Neutrophil (primary cell): Measurements from ENCODE around the gene PLBD2.

Source experiments
- H3K27ac ChIP-seq: fragments of 200-600 bp; sonication (generic); 2 replicates; pipeline ENCODE4 v1.5.1; 2016; ENCODE audit warnings: mild to moderate bottlenecking, moderate library complexity
- H3K27me3 ChIP-seq: fragments of 200-600 bp; sonication (generic); 2 replicates; pipeline ENCODE4 v1.6.0; 2016; ENCODE audit warnings: mild to moderate bottlenecking
- H3K36me3 ChIP-seq: fragments of 200-600 bp; sonication (generic); 2 replicates; pipeline ENCODE4 v1.5.1; 2017
- H3K4me1 ChIP-seq, 2 experiments: fragments of 200-600 bp in 1 of 2; sonication (generic) in 1 of 2; 1 replicate in 1 of 2; 2 replicates in 1 of 2; pipeline versions ENCODE4 v1.5.1 to v1.6.1; 2013 to 2016; ENCODE audit warnings: low read depth in 1 of 2, low read length in 1 of 2, mild to moderate bottlenecking in 1 of 2, moderate library complexity in 1 of 2; ENCODE audit not compliant: control insufficient read depth in 1 of 2, insufficient read depth in 1 of 2
- H3K4me3 ChIP-seq, 2 experiments: fragments of 200-600 bp in 1 of 2; sonication (generic) in 1 of 2; 1 replicate in 1 of 2; 2 replicates in 1 of 2; pipeline ENCODE4 v1.5.1; 2013 to 2016; ENCODE audit warnings: low read depth in 1 of 2, low read length in 1 of 2, mild to moderate bottlenecking in 1 of 2, moderate library complexity in 1 of 2
- H3K9me3 ChIP-seq: fragments of 200-600 bp; sonication (generic); 2 replicates; pipeline ENCODE4 v1.5.1; 2016
- TF ChIP-seq, protein P1 (sequence below): fragments of 200-600 bp; sonication (generic); IDR thresholded peaks from 2 replicates; pipeline ENCODE4 v1.5.1; 2016; ENCODE audit warnings: antibody characterized with exemption

PLBD2 gene

DNA sequence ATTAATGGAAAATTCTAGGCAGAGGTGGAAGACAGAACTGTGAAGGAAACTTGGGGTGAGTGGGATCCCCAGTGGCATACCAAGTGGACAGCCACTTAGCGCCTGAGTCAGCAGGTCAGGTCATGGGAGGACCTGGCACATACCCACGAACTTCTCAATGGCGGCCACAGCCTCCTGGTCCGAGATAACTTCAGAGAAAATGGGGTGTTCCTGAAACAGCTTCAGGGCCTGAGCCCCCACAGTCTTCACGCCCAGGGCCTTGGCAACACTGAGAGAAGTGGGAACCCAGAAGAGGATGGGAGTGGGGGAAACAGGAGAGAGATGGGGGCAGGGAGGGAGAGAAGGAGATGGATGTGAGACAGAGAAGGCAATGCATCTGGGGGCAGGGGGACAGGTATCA, 35.4 kb downstream of the PLBD2 start:
- Histone ChIP-seq H3K4me1 (no peaks in the 10 kb centered on the region), H3K4me3 (no peak overlapping the region), H3K9me3 (no peaks in the 10 kb centered on the region), H3K36me3 (no peaks in the 10 kb centered on the region), H3K27ac (no peak overlapping the region), H3K27me3 (no peaks in the 10 kb centered on the region)
- TF ChIP-seq, protein P1, sequence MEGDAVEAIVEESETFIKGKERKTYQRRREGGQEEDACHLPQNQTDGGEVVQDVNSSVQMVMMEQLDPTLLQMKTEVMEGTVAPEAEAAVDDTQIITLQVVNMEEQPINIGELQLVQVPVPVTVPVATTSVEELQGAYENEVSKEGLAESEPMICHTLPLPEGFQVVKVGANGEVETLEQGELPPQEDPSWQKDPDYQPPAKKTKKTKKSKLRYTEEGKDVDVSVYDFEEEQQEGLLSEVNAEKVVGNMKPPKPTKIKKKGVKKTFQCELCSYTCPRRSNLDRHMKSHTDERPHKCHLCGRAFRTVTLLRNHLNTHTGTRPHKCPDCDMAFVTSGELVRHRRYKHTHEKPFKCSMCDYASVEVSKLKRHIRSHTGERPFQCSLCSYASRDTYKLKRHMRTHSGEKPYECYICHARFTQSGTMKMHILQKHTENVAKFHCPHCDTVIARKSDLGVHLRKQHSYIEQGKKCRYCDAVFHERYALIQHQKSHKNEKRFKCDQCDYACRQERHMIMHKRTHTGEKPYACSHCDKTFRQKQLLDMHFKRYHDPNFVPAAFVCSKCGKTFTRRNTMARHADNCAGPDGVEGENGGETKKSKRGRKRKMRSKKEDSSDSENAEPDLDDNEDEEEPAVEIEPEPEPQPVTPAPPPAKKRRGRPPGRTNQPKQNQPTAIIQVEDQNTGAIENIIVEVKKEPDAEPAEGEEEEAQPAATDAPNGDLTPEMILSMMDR: no peak

DNA sequence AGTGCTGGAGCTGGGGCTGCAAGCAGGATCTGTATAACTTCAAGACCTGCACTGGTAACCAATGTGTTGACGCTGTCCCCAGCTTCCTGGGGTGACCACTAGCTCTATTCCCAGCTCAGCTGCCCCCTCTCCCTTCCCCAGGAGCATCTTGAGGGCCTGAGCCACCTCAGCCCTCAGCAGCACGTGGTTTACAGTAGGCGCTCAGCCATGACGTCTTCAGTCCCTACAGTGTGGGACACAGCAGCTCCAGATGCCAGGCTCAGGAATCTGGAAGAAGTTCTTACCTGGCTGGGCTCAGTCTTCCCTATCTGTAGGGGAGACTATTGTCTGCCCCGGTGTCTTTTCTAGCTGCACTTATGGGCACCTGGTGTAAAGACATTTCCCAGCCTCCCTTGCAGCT, 36.7 kb downstream of the PLBD2 start:
- Histone ChIP-seq H3K4me1 (no peaks in the 10 kb centered on the region), H3K4me3 (no peak overlapping the region), H3K27ac (no peak overlapping the region), H3K36me3 (no peaks in the 10 kb centered on the region), H3K27me3 (no peaks in the 10 kb centered on the region), H3K9me3 (no peaks in the 10 kb centered on the region)
- TF ChIP-seq, protein P1: no peak

DNA sequence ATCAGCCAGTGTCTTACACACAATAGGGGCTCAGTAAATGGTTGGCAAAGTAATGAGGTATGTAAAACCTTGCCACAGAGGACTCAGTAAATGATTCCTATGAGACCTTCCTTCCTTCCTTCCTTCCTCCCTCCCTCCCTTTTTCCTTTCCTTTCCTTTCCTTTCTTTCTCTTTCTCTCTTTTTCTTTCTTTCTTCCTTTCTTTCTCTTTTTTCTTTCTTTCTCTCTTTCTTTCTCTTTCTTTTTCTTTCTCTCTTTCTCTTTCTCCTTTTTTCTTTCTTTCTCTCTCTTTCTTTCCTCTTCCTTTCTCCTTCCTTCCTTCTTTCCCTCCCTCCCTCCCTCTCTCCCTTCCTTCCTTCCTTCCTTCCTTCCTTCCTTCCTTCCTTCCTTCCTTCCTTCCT, 37.8 kb downstream of the PLBD2 start:
- Histone ChIP-seq H3K36me3 (no peaks in the 10 kb centered on the region), H3K4me1 (no peaks in the 10 kb centered on the region), H3K27ac (no peak overlapping the region), H3K27me3 (no peaks in the 10 kb centered on the region), H3K4me3 (no peak overlapping the region), H3K9me3 (no peaks in the 10 kb centered on the region)
- TF ChIP-seq, protein P1: no peak

DNA sequence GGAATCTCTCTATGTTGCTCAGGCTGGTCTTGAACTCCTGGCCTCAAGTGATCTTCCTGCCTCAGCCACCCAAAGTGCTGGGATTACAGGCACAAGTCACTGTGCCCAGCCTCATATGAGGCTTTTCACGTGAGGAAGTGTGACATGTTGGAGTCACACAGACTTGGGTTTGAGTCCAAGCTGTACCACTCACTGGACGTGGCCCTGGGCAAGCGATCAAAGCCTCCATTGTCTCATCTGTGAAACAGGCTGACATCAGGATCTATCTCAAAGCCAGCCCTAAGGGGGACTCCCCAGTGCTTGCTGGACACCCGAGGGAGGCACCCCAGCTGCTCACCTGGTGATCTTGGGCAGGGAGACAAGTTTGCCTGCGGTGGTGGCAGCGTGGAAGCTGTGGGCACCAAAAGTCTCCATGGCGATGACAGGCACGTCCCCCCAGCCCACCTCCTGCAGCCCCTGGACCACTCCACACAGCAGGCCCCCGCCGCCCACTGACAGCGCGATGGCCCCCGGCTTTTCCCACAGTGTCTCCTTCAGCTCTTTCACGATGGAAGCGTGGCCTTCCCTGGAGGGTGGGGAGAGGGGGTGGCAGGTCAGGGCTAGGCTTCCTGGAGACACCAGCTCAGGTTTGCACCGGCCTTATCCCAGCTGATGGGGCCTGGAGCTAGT, 38.6 kb downstream of the PLBD2 start:
- H3K36me3 ChIP-seq: no peaks in the 10 kb centered on the region
- TF ChIP-seq, protein P1: no peak

DNA sequence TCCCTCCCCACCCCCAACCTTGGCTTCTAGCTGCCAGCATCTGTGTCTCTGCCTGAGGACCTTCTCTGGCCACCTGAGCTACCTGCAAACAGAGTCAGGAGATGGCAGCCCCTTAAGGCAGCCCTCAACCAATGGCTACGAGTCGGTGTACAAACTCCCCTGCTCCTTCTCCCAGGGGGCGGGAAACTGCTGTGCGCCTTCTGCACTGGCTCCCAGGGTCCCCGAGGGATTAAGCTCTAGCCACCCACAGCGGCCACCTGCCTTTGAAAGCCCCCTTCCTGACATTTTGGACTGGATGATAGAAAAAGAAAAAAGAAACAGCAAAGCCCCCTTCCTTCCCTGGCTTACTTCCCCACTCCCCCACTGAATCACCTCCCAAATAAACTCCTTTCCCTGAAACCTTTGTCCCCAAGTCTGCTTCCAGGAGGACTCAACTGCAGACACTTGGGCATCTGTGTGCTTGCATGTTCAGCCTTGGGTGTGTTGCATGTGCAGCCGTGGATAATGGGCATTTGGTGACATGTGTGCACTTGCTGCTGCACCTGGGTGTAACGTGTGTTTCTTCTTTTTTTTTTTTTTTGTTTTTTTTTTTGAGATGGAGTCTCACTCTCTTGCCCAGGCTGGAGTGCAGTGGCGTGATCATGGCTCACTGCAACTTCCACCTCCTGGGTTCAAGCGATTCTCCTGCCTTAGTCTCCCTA, 39.3 kb downstream of the PLBD2 start:
- no peaks in the 10 kb centered on the region for H3K36me3 ChIP-seq
- no peaks in the 10 kb centered on the region for H3K4me1 ChIP-seq
- no peak overlapping the region for H3K27ac ChIP-seq
- TF ChIP-seq, protein P1: no peak
- no peaks in the 10 kb centered on the region for H3K9me3 ChIP-seq
- no peaks in the 10 kb centered on the region for H3K27me3 ChIP-seq
- H3K4me3 ChIP-seq: no peak overlapping the region

More for the DNA sequence above, 38.6 kb downstream of the PLBD2 start:
- no peaks in the 10 kb centered on the region for H3K4me1 ChIP-seq
- no peaks in the 10 kb centered on the region for H3K27me3 ChIP-seq
- H3K27ac ChIP-seq: no peak overlapping the region
- no peaks in the 10 kb centered on the region for H3K9me3 ChIP-seq
- H3K4me3 ChIP-seq: no peak overlapping the region
